Measurements from ENCODE around the gene FHAD1. TPM values are rescaled to one million over a fixed set of nuclear protein-coding genes. Genes with fewer than 3 reads are reported as not detected.
A peak's percentile ranks its signal among the peaks of the same experiment; 100 is the strongest.

Gene FHAD1
- polyA plus RNA-seq, 1 of the 3 experiments (the other 2 are of a cell fraction): 0.48 TPM

DNA sequence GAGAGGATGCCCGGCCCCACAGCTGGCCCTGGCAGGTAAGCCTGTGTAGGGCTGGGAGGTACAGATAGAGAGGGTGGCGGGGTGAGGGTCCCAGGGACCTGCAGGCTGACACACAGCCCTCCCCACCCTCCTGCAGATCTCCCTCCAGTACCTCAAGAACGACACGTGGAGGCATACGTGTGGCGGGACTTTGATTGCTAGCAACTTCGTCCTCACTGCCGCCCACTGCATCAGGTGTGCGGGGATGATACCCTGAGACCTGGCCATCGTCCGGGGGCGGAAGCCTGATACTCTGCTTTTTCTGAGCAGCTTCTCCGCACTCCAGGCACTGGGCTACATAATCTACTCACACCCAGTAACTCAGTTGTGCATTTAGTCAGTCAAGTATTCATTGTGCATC, 193.3 kb downstream of the FHAD1 start:
- no peak overlapping the region for H3K4me2 ChIP-seq
- H3K79me2 ChIP-seq (ENCODE audit: insufficient read depth): no peaks in the 10 kb centered on the region
- TF ChIP-seq RXRA (IDR thresholded peaks at IDR 0.05; ENCODE audit: borderline replicate concordance, low read depth): no peak
- TF ChIP-seq YY1 (IDR thresholded peaks at IDR 0.05; ENCODE audit: low read depth): no peak
- TF ChIP-seq, protein P1, sequence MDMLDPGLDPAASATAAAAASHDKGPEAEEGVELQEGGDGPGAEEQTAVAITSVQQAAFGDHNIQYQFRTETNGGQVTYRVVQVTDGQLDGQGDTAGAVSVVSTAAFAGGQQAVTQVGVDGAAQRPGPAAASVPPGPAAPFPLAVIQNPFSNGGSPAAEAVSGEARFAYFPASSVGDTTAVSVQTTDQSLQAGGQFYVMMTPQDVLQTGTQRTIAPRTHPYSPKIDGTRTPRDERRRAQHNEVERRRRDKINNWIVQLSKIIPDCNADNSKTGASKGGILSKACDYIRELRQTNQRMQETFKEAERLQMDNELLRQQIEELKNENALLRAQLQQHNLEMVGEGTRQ (IDR thresholded peaks at IDR 0.05; ENCODE audit: borderline replicate concordance, low read depth, low read length): no peak
- TF ChIP-seq RAD21 (IDR thresholded peaks at IDR 0.05; ENCODE audit: low read length): no peak
- TF ChIP-seq, protein P2, sequence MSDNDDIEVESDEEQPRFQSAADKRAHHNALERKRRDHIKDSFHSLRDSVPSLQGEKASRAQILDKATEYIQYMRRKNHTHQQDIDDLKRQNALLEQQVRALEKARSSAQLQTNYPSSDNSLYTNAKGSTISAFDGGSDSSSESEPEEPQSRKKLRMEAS (IDR thresholded peaks at IDR 0.05; ENCODE audit: low read depth): no peak
- TF ChIP-seq, protein P3, sequence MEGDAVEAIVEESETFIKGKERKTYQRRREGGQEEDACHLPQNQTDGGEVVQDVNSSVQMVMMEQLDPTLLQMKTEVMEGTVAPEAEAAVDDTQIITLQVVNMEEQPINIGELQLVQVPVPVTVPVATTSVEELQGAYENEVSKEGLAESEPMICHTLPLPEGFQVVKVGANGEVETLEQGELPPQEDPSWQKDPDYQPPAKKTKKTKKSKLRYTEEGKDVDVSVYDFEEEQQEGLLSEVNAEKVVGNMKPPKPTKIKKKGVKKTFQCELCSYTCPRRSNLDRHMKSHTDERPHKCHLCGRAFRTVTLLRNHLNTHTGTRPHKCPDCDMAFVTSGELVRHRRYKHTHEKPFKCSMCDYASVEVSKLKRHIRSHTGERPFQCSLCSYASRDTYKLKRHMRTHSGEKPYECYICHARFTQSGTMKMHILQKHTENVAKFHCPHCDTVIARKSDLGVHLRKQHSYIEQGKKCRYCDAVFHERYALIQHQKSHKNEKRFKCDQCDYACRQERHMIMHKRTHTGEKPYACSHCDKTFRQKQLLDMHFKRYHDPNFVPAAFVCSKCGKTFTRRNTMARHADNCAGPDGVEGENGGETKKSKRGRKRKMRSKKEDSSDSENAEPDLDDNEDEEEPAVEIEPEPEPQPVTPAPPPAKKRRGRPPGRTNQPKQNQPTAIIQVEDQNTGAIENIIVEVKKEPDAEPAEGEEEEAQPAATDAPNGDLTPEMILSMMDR (IDR thresholded peaks at IDR 0.05): no peak
- no peak for TF ChIP-seq SIN3A (IDR thresholded peaks at IDR 0.05; ENCODE audit: borderline replicate concordance, low read depth, low read length)
- no peak for TF ChIP-seq EP300 (IDR thresholded peaks at IDR 0.05; ENCODE audit: borderline replicate concordance in 1 of 2, low read depth in 1 of 2, low read length in 1 of 2)
- no peak for TF ChIP-seq MEF2A (IDR thresholded peaks at IDR 0.05; ENCODE audit: borderline replicate concordance, low read depth)
- TF ChIP-seq NFIC (IDR thresholded peaks at IDR 0.05; ENCODE audit: borderline replicate concordance): no peak
- TF ChIP-seq, protein P4, sequence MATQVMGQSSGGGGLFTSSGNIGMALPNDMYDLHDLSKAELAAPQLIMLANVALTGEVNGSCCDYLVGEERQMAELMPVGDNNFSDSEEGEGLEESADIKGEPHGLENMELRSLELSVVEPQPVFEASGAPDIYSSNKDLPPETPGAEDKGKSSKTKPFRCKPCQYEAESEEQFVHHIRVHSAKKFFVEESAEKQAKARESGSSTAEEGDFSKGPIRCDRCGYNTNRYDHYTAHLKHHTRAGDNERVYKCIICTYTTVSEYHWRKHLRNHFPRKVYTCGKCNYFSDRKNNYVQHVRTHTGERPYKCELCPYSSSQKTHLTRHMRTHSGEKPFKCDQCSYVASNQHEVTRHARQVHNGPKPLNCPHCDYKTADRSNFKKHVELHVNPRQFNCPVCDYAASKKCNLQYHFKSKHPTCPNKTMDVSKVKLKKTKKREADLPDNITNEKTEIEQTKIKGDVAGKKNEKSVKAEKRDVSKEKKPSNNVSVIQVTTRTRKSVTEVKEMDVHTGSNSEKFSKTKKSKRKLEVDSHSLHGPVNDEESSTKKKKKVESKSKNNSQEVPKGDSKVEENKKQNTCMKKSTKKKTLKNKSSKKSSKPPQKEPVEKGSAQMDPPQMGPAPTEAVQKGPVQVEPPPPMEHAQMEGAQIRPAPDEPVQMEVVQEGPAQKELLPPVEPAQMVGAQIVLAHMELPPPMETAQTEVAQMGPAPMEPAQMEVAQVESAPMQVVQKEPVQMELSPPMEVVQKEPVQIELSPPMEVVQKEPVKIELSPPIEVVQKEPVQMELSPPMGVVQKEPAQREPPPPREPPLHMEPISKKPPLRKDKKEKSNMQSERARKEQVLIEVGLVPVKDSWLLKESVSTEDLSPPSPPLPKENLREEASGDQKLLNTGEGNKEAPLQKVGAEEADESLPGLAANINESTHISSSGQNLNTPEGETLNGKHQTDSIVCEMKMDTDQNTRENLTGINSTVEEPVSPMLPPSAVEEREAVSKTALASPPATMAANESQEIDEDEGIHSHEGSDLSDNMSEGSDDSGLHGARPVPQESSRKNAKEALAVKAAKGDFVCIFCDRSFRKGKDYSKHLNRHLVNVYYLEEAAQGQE (IDR thresholded peaks at IDR 0.05; ENCODE audit: low read depth, low read length): no peak
- no peak for TF ChIP-seq TCF12 (IDR thresholded peaks at IDR 0.05)
- TF ChIP-seq ELF1 (IDR thresholded peaks at IDR 0.05): no peak
- no peak for TF ChIP-seq TAF1 (IDR thresholded peaks at IDR 0.05; ENCODE audit: borderline replicate concordance, low read depth, low read length)
- TF ChIP-seq CHD2 (IDR thresholded peaks at IDR 0.05; ENCODE audit: low read length, partially characterized antibody): no peak
- no peak for TF ChIP-seq GATA2 (CRISPR knock-in tag; IDR thresholded peaks at IDR 0.05)
- TF ChIP-seq EZH2phosphoT487 (IDR thresholded peaks at IDR 0.05; ENCODE audit: borderline replicate concordance, low read depth): no peak
- TF ChIP-seq, protein P5, sequence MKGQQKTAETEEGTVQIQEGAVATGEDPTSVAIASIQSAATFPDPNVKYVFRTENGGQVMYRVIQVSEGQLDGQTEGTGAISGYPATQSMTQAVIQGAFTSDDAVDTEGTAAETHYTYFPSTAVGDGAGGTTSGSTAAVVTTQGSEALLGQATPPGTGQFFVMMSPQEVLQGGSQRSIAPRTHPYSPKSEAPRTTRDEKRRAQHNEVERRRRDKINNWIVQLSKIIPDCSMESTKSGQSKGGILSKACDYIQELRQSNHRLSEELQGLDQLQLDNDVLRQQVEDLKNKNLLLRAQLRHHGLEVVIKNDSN (IDR thresholded peaks at IDR 0.05; ENCODE audit: borderline replicate concordance, low read depth): no peak
- TF ChIP-seq FOSL2 (IDR thresholded peaks at IDR 0.05; ENCODE audit: borderline replicate concordance, low read depth): no peak
- TF ChIP-seq POLR2AphosphoS5 (IDR thresholded peaks at IDR 0.05; ENCODE audit: low read depth, low read length): no peak
- ChIA-PET POLR2A (no interaction called here), CTCF (interaction anchor here (0.6 to 4.7 kb wide), 2 partner anchors 9 to 117 kb away, joined by 3 to 28 read pairs; no protein-coding TSS in a partner anchor)
- H3K4me1 ChIP-seq (ENCODE audit: control insufficient read depth in 1 of 2, insufficient read depth in 2 of 2, low read depth in 1 of 2, low read length in 1 of 2): peaks cover 0 to 3% of the 10 kb centered on the region in 2 experiments; a peak in 1 of 4 replicates
- H3F3A ChIP-seq (replicated peaks; ENCODE audit: insufficient read depth): no peaks in the 10 kb centered on the region
- no peaks in the 10 kb centered on the region for H4K20me1 ChIP-seq (ENCODE audit: insufficient read depth)
- DNase-seq: peak; percentile 12
- H3K27me3 ChIP-seq (ENCODE audit: insufficient read depth): no peaks in the 10 kb centered on the region
- H2AFZ ChIP-seq (ENCODE audit: low read depth): no peak overlapping the region
- H3K9me2 ChIP-seq: no peaks in the 10 kb centered on the region
- H3K9me3 ChIP-seq: no peaks in the 10 kb centered on the region
- H3K4me3 ChIP-seq (ENCODE audit: low read depth in 2 of 2, low read length in 1 of 2): no peak overlapping the region
- H3K9ac ChIP-seq: no peak overlapping the region
- H3K36me3 ChIP-seq (replicated peaks in 1 of 2; ENCODE audit: control insufficient read depth in 1 of 2, insufficient read depth in 2 of 2, low read length in 1 of 2): no peaks in the 10 kb centered on the region
- 81% methylated on average over 7 of the region's 13 CpGs for WGBS (ENCODE audit: low lambda C conversion rate)
- H3K27ac ChIP-seq (ENCODE audit: low read depth in 2 of 2, low read length in 1 of 2): no peak overlapping the region

Data from SK-N-SH (cell line).